ENCODE data around the gene XPA. TPM values are rescaled to one million over a fixed set of nuclear protein-coding genes. Genes with fewer than 3 reads are reported as not detected.

The XPA gene
- total and polyA plus RNA-seq, 2 of the 13 experiments (the other 11 are each of a cell fraction or from before 2014, with no cell fraction given), result 2.3 to 15.2 TPM

DNA sequence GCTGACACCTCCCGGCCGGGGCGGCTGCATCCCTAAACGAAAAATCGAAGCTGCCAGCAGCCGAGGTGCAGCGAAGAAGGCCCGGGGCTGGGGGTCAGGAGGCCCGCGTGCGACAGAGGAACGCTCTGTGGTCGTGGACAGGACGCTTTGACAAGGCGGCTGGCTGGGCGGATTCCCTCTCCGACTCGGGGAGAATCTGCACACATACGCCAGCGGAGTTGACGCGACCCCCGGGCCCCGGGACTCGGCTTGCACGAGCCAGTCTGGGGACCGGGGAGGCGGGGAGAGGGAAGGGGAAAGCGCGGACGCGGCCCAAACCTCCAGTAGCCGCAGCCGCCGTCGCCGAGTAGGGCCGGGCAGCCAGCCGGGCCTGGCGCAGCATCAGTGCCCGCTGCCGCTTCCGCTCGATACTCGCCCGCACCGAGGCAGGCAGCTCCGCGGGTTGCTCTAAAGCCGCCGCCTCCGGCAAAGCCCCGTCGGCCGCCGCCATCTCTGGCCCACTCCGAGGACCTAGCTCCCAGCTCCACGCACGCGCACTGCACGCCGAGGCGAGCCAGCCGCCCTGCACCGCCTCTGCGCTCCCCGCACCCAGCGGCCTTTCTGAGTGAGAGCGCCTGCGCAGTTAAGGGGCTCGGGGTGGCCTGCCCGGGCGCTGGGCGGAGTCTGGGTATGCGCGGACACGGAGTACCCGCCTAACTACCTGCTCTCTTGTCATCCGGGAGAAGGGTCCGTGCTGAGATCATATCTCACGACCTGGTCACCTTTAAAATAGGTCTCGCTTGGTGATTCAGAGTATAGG lies at the start of gene XPA (continued):
- TF ChIP-seq, protein P1, sequence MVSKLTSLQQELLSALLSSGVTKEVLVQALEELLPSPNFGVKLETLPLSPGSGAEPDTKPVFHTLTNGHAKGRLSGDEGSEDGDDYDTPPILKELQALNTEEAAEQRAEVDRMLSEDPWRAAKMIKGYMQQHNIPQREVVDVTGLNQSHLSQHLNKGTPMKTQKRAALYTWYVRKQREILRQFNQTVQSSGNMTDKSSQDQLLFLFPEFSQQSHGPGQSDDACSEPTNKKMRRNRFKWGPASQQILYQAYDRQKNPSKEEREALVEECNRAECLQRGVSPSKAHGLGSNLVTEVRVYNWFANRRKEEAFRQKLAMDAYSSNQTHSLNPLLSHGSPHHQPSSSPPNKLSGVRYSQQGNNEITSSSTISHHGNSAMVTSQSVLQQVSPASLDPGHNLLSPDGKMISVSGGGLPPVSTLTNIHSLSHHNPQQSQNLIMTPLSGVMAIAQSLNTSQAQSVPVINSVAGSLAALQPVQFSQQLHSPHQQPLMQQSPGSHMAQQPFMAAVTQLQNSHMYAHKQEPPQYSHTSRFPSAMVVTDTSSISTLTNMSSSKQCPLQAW (CRISPR knock-in tag; IDR thresholded peaks at IDR 0.05), result peak; percentile 48; the same call in 1 of the 2 replicates
- no peak for TF ChIP-seq ONECUT2 (CRISPR knock-in tag; IDR thresholded peaks at IDR 0.05)
- no peak for TF ChIP-seq MAFG (CRISPR knock-in tag; IDR thresholded peaks at IDR 0.05)
- peak; percentile 78; the same call in 1 of the 2 replicates for TF ChIP-seq ZNF703 (CRISPR knock-in tag; IDR thresholded peaks at IDR 0.05; ENCODE audit: borderline replicate concordance)
- TF ChIP-seq ZFP41 (CRISPR knock-in tag; IDR thresholded peaks at IDR 0.05; ENCODE audit: borderline replicate concordance), result no peak
- TF ChIP-seq, protein P2, sequence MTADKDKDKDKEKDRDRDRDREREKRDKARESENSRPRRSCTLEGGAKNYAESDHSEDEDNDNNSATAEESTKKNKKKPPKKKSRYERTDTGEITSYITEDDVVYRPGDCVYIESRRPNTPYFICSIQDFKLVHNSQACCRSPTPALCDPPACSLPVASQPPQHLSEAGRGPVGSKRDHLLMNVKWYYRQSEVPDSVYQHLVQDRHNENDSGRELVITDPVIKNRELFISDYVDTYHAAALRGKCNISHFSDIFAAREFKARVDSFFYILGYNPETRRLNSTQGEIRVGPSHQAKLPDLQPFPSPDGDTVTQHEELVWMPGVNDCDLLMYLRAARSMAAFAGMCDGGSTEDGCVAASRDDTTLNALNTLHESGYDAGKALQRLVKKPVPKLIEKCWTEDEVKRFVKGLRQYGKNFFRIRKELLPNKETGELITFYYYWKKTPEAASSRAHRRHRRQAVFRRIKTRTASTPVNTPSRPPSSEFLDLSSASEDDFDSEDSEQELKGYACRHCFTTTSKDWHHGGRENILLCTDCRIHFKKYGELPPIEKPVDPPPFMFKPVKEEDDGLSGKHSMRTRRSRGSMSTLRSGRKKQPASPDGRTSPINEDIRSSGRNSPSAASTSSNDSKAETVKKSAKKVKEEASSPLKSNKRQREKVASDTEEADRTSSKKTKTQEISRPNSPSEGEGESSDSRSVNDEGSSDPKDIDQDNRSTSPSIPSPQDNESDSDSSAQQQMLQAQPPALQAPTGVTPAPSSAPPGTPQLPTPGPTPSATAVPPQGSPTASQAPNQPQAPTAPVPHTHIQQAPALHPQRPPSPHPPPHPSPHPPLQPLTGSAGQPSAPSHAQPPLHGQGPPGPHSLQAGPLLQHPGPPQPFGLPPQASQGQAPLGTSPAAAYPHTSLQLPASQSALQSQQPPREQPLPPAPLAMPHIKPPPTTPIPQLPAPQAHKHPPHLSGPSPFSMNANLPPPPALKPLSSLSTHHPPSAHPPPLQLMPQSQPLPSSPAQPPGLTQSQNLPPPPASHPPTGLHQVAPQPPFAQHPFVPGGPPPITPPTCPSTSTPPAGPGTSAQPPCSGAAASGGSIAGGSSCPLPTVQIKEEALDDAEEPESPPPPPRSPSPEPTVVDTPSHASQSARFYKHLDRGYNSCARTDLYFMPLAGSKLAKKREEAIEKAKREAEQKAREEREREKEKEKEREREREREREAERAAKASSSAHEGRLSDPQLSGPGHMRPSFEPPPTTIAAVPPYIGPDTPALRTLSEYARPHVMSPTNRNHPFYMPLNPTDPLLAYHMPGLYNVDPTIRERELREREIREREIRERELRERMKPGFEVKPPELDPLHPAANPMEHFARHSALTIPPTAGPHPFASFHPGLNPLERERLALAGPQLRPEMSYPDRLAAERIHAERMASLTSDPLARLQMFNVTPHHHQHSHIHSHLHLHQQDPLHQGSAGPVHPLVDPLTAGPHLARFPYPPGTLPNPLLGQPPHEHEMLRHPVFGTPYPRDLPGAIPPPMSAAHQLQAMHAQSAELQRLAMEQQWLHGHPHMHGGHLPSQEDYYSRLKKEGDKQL (CRISPR knock-in tag; IDR thresholded peaks at IDR 0.05; ENCODE audit: low read depth), result no peak
- TF ChIP-seq U2AF1 (optimal IDR thresholded peaks at IDR 0.05; ENCODE audit: low read depth, low read length), result no peak
- TF ChIP-seq, protein P3, sequence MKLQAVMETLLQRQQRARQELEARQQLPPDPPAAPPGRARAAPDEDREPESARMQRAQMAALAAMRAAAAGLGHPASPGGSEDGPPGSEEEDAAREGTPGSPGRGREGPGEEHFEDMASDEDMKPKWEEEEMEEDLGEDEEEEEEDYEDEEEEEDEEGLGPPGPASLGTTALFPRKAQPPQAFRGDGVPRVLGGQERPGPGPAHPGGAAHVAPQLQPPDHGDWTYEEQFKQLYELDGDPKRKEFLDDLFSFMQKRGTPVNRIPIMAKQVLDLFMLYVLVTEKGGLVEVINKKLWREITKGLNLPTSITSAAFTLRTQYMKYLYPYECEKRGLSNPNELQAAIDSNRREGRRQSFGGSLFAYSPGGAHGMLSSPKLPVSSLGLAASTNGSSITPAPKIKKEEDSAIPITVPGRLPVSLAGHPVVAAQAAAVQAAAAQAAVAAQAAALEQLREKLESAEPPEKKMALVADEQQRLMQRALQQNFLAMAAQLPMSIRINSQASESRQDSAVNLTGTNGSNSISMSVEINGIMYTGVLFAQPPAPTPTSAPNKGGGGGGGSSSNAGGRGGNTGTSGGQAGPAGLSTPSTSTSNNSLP (IDR thresholded peaks at IDR 0.05; ENCODE audit: low read depth, low read length), result no peak
- TF ChIP-seq, protein P4, sequence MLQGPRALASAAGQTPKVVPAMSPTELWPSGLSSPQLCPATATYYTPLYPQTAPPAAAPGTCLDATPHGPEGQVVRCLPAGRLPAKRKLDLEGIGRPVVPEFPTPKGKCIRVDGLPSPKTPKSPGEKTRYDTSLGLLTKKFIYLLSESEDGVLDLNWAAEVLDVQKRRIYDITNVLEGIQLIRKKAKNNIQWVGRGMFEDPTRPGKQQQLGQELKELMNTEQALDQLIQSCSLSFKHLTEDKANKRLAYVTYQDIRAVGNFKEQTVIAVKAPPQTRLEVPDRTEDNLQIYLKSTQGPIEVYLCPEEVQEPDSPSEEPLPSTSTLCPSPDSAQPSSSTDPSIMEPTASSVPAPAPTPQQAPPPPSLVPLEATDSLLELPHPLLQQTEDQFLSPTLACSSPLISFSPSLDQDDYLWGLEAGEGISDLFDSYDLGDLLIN (CRISPR knock-in tag; IDR thresholded peaks at IDR 0.05; ENCODE audit: borderline replicate concordance), result no peak
- no peak for TF ChIP-seq SNRNP70 (IDR thresholded peaks at IDR 0.05; ENCODE audit: low read depth, low read length)
- TF ChIP-seq, protein P5, sequence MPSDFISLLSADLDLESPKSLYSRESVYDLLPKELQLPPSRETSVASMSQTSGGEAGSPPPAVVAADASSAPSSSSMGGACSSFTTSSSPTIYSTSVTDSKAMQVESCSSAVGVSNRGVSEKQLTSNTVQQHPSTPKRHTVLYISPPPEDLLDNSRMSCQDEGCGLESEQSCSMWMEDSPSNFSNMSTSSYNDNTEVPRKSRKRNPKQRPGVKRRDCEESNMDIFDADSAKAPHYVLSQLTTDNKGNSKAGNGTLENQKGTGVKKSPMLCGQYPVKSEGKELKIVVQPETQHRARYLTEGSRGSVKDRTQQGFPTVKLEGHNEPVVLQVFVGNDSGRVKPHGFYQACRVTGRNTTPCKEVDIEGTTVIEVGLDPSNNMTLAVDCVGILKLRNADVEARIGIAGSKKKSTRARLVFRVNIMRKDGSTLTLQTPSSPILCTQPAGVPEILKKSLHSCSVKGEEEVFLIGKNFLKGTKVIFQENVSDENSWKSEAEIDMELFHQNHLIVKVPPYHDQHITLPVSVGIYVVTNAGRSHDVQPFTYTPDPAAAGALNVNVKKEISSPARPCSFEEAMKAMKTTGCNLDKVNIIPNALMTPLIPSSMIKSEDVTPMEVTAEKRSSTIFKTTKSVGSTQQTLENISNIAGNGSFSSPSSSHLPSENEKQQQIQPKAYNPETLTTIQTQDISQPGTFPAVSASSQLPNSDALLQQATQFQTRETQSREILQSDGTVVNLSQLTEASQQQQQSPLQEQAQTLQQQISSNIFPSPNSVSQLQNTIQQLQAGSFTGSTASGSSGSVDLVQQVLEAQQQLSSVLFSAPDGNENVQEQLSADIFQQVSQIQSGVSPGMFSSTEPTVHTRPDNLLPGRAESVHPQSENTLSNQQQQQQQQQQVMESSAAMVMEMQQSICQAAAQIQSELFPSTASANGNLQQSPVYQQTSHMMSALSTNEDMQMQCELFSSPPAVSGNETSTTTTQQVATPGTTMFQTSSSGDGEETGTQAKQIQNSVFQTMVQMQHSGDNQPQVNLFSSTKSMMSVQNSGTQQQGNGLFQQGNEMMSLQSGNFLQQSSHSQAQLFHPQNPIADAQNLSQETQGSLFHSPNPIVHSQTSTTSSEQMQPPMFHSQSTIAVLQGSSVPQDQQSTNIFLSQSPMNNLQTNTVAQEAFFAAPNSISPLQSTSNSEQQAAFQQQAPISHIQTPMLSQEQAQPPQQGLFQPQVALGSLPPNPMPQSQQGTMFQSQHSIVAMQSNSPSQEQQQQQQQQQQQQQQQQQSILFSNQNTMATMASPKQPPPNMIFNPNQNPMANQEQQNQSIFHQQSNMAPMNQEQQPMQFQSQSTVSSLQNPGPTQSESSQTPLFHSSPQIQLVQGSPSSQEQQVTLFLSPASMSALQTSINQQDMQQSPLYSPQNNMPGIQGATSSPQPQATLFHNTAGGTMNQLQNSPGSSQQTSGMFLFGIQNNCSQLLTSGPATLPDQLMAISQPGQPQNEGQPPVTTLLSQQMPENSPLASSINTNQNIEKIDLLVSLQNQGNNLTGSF (CRISPR knock-in tag; IDR thresholded peaks at IDR 0.05), result no peak; the same call in 1 of the 2 replicates
- TF ChIP-seq ZNF563 (CRISPR knock-in tag; IDR thresholded peaks at IDR 0.05), result peak; percentile 91

All from HepG2 (cell line).